Astrocyte (in vitro differentiated cells and primary cell): ENCODE measurements around the gene TNNT3. TPM values are rescaled to one million over a fixed set of nuclear protein-coding genes. Genes with fewer than 3 reads are reported as not detected.
A peak's percentile ranks its signal among the peaks of the same experiment; 100 is the strongest.

Experiments used
- DNase-seq: peaks from one replicate; pipeline ENCODE4 v3.0.0-alpha.2; 2010; ENCODE audit warnings: low read depth
- FAIRE-seq: peaks from 2 replicates; lab custom pipeline; 2011; peaks lifted over from hg19 to GRCh38; lab: Jason Lieb, UNC
- H2AFZ ChIP-seq: 2 replicates; pipeline ENCODE4 v1.6.0; 2012; ENCODE audit warnings: low read depth, low read length, inconsistent platforms
- H3K27ac ChIP-seq: 2 replicates; pipeline ENCODE4 v1.5.1; 2011; ENCODE audit warnings: low read depth, low read length, inconsistent platforms
- H3K27me3 ChIP-seq: 2 replicates; pipeline ENCODE4 v1.6.0; 2011; ENCODE audit warnings: low read length, inconsistent platforms; ENCODE audit not compliant: insufficient read depth
- H3K36me3 ChIP-seq: 2 replicates; pipeline ENCODE4 v1.5.1; 2011; ENCODE audit warnings: low read length, inconsistent platforms; ENCODE audit not compliant: insufficient read depth
- H3K4me1 ChIP-seq: 2 replicates; pipeline ENCODE4 v1.5.1; 2011; ENCODE audit warnings: low read length, inconsistent platforms; ENCODE audit not compliant: insufficient read depth
- H3K4me2 ChIP-seq: 2 replicates; pipeline ENCODE4 v1.6.0; 2012; ENCODE audit warnings: low read length, inconsistent platforms
- H3K4me3 ChIP-seq: 2 replicates; pipeline ENCODE4 v1.5.1; 2011; ENCODE audit warnings: low read depth, mild to moderate bottlenecking, low read length, inconsistent platforms; ENCODE audit not compliant: insufficient read depth
- H3K79me2 ChIP-seq: 2 replicates; pipeline ENCODE4 v1.6.0; 2012; ENCODE audit warnings: mild to moderate bottlenecking, low read length, inconsistent platforms; ENCODE audit not compliant: insufficient read depth
- H3K9ac ChIP-seq: 2 replicates; pipeline ENCODE4 v1.6.0; 2012; ENCODE audit warnings: mild to moderate bottlenecking, low read length, inconsistent platforms
- H3K9me3 ChIP-seq: 2 replicates; pipeline ENCODE4 v1.5.1; 2012; ENCODE audit warnings: low read depth, mild to moderate bottlenecking, low read length, inconsistent platforms; ENCODE audit not compliant: insufficient read depth
- H4K20me1 ChIP-seq: 2 replicates; pipeline ENCODE4 v1.6.0; 2012; ENCODE audit warnings: low read length, inconsistent platforms; ENCODE audit not compliant: insufficient read depth
- H3K27ac Mint-ChIP-seq: one replicate; pipeline ENCODE4 v1.8.0; 2021; ENCODE audit warnings: mild to moderate bottlenecking, mixed read lengths; ENCODE audit not compliant: unreplicated experiment
- H3K27me3 Mint-ChIP-seq: one replicate; pipeline ENCODE4 v1.8.0; 2021; ENCODE audit warnings: low read depth, mixed read lengths; ENCODE audit not compliant: unreplicated experiment
- H3K36me3 Mint-ChIP-seq: one replicate; pipeline ENCODE4 v1.8.0; 2021; ENCODE audit warnings: low read depth, mixed read lengths; ENCODE audit not compliant: unreplicated experiment
- H3K4me1 Mint-ChIP-seq: one replicate; pipeline ENCODE4 v1.8.0; 2021; ENCODE audit warnings: low read depth, mixed read lengths; ENCODE audit not compliant: unreplicated experiment
- H3K4me3 Mint-ChIP-seq: one replicate; pipeline ENCODE4 v1.8.0; 2021; ENCODE audit warnings: mild to moderate bottlenecking, moderate library complexity, mixed read lengths; ENCODE audit not compliant: unreplicated experiment
- H3K9me3 Mint-ChIP-seq: one replicate; pipeline ENCODE4 v1.8.0; 2021; ENCODE audit warnings: mild to moderate bottlenecking, mixed read lengths; ENCODE audit not compliant: unreplicated experiment
- CTCF ChIP-seq: IDR thresholded peaks from 2 replicates; pipeline ENCODE4 v1.5.1; 2011; ENCODE audit warnings: low read depth, mild to moderate bottlenecking, inconsistent platforms, low read length, moderate library complexity; ENCODE audit not compliant: insufficient read depth
- EZH2 ChIP-seq: IDR thresholded peaks from 2 replicates; pipeline ENCODE4 v1.6.1; 2012; ENCODE audit warnings: mild to moderate bottlenecking, low read length, inconsistent platforms; ENCODE audit not compliant: insufficient read depth
- total RNA-seq: library from RNA; stranded (reverse); gene quantifications from 2 replicates; pipeline ENCODE4 v1.2.1, GENCODE V29; 2021

Gene TNNT3
- total RNA-seq, 1 donor from 2014 or later, result not detected

- H3K27ac Mint-ChIP-seq, result peak overlapping the region; percentile 66
These were observed 25.7 kb upstream of the TNNT3 start for GRCh38 chr11:1893581-1894359.

GRCh38 chr11:1894759-1895158, 24.7 kb upstream of the TNNT3 start:
- no peaks in the 10 kb centered on the region for H3K9me3 ChIP-seq
- no peaks in the 10 kb centered on the region for H3K79me2 ChIP-seq
- Mint-ChIP-seq H3K36me3 (no peaks in the 10 kb centered on the region), H3K9me3 (no peaks in the 10 kb centered on the region), H3K4me1 (no peaks in the 10 kb centered on the region), H3K4me3 (no peak overlapping the region), H3K27me3 (peaks cover 16% of the 10 kb centered on the region), H3K27ac (no peak overlapping the region)
- TF ChIP-seq CTCF (no peak), EZH2 (no peak)
- no peak overlapping the region for H3K4me3 ChIP-seq
- no peaks in the 10 kb centered on the region for H3K36me3 ChIP-seq
- no peak overlapping the region for H3K27ac ChIP-seq
- DNase-seq (no peak), FAIRE-seq (no peak)
- H2AFZ ChIP-seq, result no peak overlapping the region
- no peak overlapping the region for H3K9ac ChIP-seq
- H3K27me3 ChIP-seq, result peaks cover 10% of the 10 kb centered on the region
- H3K4me2 ChIP-seq, result no peak overlapping the region
- no peaks in the 10 kb centered on the region for H3K4me1 ChIP-seq
- no peaks in the 10 kb centered on the region for H4K20me1 ChIP-seq

More at GRCh38 chr11:1893581-1894359, 25.7 kb upstream of the TNNT3 start:
- Histone ChIP-seq H3K4me3 (no peak overlapping the region), H3K4me2 (no peak overlapping the region), H3K27me3 (peaks cover 10% of the 10 kb centered on the region), H3K27ac (no peak overlapping the region), H3K36me3 (no peaks in the 10 kb centered on the region), H3K4me1 (no peaks in the 10 kb centered on the region), H3K9me3 (no peaks in the 10 kb centered on the region), H2AFZ (no peak overlapping the region), H3K9ac (no peak overlapping the region), H4K20me1 (no peaks in the 10 kb centered on the region), H3K79me2 (no peaks in the 10 kb centered on the region)
- Mint-ChIP-seq H3K4me1 (no peaks in the 10 kb centered on the region), H3K9me3 (no peaks in the 10 kb centered on the region), H3K4me3 (no peak overlapping the region), H3K27me3 (peaks cover 17% of the 10 kb centered on the region), H3K36me3 (no peaks in the 10 kb centered on the region)
- TF ChIP-seq EZH2 (no peak), CTCF (no peak)
- FAIRE-seq (no peak), DNase-seq (peak; percentile 17)

GRCh38 chr11:1896468-1896867, 23.0 kb upstream of the TNNT3 start:
- Histone ChIP-seq H2AFZ (no peak overlapping the region), H3K36me3 (no peaks in the 10 kb centered on the region), H3K27ac (no peak overlapping the region), H3K79me2 (no peaks in the 10 kb centered on the region), H3K4me1 (no peaks in the 10 kb centered on the region), H3K4me3 (no peak overlapping the region), H3K27me3 (peaks cover 13% of the 10 kb centered on the region), H3K4me2 (no peak overlapping the region), H3K9ac (no peak overlapping the region), H4K20me1 (no peaks in the 10 kb centered on the region), H3K9me3 (no peaks in the 10 kb centered on the region)
- no peak for TF ChIP-seq EZH2
- TF ChIP-seq CTCF, result no peak
- Mint-ChIP-seq H3K9me3 (no peaks in the 10 kb centered on the region), H3K27me3 (peaks cover 18% of the 10 kb centered on the region), H3K4me3 (no peak overlapping the region), H3K36me3 (no peaks in the 10 kb centered on the region), H3K27ac (no peak overlapping the region), H3K4me1 (no peaks in the 10 kb centered on the region)
- no peak for DNase-seq
- FAIRE-seq, result no peak
